ENCODE results near the gene ATP6V0B. TPM values are rescaled to one million over a fixed set of nuclear protein-coding genes. Genes with fewer than 3 reads are reported as not detected.

The ATP6V0B gene
- total and polyA plus RNA-seq, 9 of the 15 experiments (the other 6 are each of a cell fraction or from before 2014, with no cell fraction given) = 137 to 328 (median 220) TPM

DNA sequence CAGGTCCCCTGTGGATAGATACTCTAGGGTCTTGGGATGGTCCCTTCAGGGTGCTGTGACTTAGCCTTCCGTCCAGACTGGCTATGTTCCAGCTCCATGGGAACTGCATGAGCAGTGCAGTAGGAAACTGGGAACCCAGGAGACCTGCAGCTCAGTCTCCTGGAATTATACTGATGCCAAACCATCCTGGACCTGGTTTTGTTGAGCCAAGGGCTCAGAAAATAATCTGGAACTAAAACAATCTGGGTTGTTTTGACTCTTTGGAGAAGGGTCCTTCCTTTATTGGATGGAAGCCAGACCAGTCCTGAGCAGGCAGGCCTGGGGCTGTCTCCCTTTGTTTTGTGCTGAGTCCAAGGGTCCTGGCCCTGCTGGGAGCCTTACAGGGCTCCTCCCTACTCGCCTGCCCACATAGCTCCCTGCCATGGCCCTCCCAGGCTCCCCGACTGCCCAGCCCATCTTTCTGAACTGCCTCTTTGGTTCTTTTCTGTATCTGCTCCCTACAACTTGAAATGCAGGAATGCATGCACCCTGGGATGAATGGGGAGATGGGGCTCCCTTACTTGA lies 26.8 kb upstream of the ATP6V0B start:
- H3K4me2 ChIP-seq (ENCODE audit: insufficient read depth, low read length) = peak overlapping the region; percentile 98
- peaks cover 45% of the 10 kb centered on the region for H3K79me2 ChIP-seq (ENCODE audit: control insufficient read depth, insufficient read depth, low read length)
- 37% methylated on average over 3 of the region's 3 CpGs for WGBS (ENCODE audit: insufficient coverage, low coverage, missing lambda C conversion rate)
- DNase-seq (ENCODE audit: extremely low read depth in 1 of 4, low spot score in 3 of 4) = peak in 2 of 4 experiments; percentile 26 to 38
- in situ Hi-C loops (cut with MboI) (no loop called here), intact Hi-C loops (cut with micrococcal nuclease) (loop anchor here (5.0 kb wide), 1 partner anchor 89 kb away; no protein-coding TSS in a partner anchor)
- H3K4me3 ChIP-seq = peak overlapping the region; percentile 60
- no TSS peak for BruUV-seq (replicated peaks)
- POLR2A ChIA-PET = interaction anchor here (0.6 to 2.9 kb wide), 6 partner anchors 10 to 241 kb away, joined by 3 to 11 read pairs (median 4); partner anchors contain the start of genes DPH2 and ST3GAL3
- H3K9ac ChIP-seq (ENCODE audit: insufficient read depth in 1 of 2, low read depth in 2 of 2, low read length in 2 of 2) = peak overlapping the region; percentile 98; a peak in 3 of 4 replicates
- no peak overlapping the region for H2AFZ ChIP-seq (ENCODE audit: low read depth, low read length)
- no peak overlapping the region; the same call in 2 of the 3 replicates for H3K27ac ChIP-seq (ENCODE audit: extremely low read depth, low read depth, low read length)
- H3K4me1 ChIP-seq (replicated peaks in 1 of 2; ENCODE audit: control insufficient read depth in 2 of 2, insufficient read depth in 2 of 2, low read length in 2 of 2) = peaks cover 20 to 41% of the 10 kb centered on the region in 2 experiments
- no peaks in the 10 kb centered on the region for H3K27me3 ChIP-seq (ENCODE audit: control insufficient read depth in 2 of 2, insufficient read depth in 2 of 2, low read length in 2 of 2)
- no peaks in the 10 kb centered on the region for H3K9me1 ChIP-seq (ENCODE audit: control insufficient read depth, insufficient read depth, low read length)
- H3K36me3 ChIP-seq (ENCODE audit: control insufficient read depth, insufficient read depth, low read length) = peaks cover 21% of the 10 kb centered on the region
- CTCF ChIA-PET (ENCODE audit: low intra/inter-chr PET ratio) = no interaction called here
- no peaks in the 10 kb centered on the region for H3K9me3 ChIP-seq (replicated peaks; ENCODE audit: control insufficient read depth, insufficient read depth, low read depth, low read length)
- 0 out of 2 replicates have a peak, but pooled peaks cover 2% of the 10 kb centered on the region for H4K20me1 ChIP-seq (replicated peaks; ENCODE audit: control insufficient read depth, insufficient read depth, low read length)
- FAIRE-seq = no peak
- no peak for ATAC-seq
- TF ChIP-seq RBM22 (IDR thresholded peaks at IDR 0.05; ENCODE audit: low read depth, low read length, poor library complexity, severe bottlenecking) = no peak
- no peak for TF ChIP-seq RBM15 (IDR thresholded peaks at IDR 0.05; ENCODE audit: insufficient read depth, low read length)
- no peak for TF ChIP-seq ZNF324 (CRISPR knock-in tag; IDR thresholded peaks at IDR 0.05)
- no peak for TF ChIP-seq EP300 (IDR thresholded peaks at IDR 0.05; ENCODE audit: low read length)
- TF ChIP-seq POLR2G (IDR thresholded peaks at IDR 0.05; ENCODE audit: low read depth, low read length) = no peak
- TF ChIP-seq ZHX1 (conservative IDR thresholded peaks at IDR 0.05; ENCODE audit: low read length) = no peak
- TF ChIP-seq ATF2 (CRISPR knock-in tag; IDR thresholded peaks at IDR 0.05) = no peak
- TF ChIP-seq, protein P1, sequence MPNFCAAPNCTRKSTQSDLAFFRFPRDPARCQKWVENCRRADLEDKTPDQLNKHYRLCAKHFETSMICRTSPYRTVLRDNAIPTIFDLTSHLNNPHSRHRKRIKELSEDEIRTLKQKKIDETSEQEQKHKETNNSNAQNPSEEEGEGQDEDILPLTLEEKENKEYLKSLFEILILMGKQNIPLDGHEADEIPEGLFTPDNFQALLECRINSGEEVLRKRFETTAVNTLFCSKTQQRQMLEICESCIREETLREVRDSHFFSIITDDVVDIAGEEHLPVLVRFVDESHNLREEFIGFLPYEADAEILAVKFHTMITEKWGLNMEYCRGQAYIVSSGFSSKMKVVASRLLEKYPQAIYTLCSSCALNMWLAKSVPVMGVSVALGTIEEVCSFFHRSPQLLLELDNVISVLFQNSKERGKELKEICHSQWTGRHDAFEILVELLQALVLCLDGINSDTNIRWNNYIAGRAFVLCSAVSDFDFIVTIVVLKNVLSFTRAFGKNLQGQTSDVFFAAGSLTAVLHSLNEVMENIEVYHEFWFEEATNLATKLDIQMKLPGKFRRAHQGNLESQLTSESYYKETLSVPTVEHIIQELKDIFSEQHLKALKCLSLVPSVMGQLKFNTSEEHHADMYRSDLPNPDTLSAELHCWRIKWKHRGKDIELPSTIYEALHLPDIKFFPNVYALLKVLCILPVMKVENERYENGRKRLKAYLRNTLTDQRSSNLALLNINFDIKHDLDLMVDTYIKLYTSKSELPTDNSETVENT (CRISPR knock-in tag; IDR thresholded peaks at IDR 0.05) = no peak
- no peak for TF ChIP-seq NCOA1 (IDR thresholded peaks at IDR 0.05; ENCODE audit: low read depth)
- no peak for TF ChIP-seq ZNF184 (CRISPR knock-in tag; IDR thresholded peaks at IDR 0.05)
- TF ChIP-seq, protein P2, sequence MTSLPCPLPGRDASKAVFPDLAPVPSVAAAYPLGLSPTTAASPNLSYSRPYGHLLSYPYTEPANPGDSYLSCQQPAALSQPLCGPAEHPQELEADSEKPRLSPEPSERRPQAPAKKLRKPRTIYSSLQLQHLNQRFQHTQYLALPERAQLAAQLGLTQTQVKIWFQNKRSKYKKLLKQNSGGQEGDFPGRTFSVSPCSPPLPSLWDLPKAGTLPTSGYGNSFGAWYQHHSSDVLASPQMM (CRISPR knock-in tag; IDR thresholded peaks at IDR 0.05) = no peak
- TF ChIP-seq, protein P3, sequence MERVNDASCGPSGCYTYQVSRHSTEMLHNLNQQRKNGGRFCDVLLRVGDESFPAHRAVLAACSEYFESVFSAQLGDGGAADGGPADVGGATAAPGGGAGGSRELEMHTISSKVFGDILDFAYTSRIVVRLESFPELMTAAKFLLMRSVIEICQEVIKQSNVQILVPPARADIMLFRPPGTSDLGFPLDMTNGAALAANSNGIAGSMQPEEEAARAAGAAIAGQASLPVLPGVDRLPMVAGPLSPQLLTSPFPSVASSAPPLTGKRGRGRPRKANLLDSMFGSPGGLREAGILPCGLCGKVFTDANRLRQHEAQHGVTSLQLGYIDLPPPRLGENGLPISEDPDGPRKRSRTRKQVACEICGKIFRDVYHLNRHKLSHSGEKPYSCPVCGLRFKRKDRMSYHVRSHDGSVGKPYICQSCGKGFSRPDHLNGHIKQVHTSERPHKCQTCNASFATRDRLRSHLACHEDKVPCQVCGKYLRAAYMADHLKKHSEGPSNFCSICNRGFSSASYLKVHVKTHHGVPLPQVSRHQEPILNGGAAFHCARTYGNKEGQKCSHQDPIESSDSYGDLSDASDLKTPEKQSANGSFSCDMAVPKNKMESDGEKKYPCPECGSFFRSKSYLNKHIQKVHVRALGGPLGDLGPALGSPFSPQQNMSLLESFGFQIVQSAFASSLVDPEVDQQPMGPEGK (CRISPR knock-in tag; IDR thresholded peaks at IDR 0.05; ENCODE audit: borderline replicate concordance) = no peak

Measured in K562 (cell line).